B cell (primary cell): ENCODE data around the gene MC1R. TPM values are rescaled to one million over a fixed set of nuclear protein-coding genes. Genes with fewer than 3 reads are reported as not detected.
A peak's percentile ranks its signal among the peaks of the same experiment; 100 is the strongest.

ENCODE experiments used
- ATAC-seq: fragments of 200-7000 bp; cut with Tn5 transposase; one replicate; pipeline ENCODE4 v1.10.0; 2021; ENCODE audit warnings: low read depth, mild to moderate bottlenecking, moderate number of reproducible peaks, moderate library complexity
- CTCF ChIA-PET: fragments of 350-600 bp; sonication (Branson Sonifier 250); formaldehyde crosslinking; loops from one replicate; lab custom pipeline; 2021; ENCODE audit warnings: antibody characterized with exemption, inconsistent platforms; lab: Charles Lee
- POLR2A ChIA-PET: fragments of 350-600 bp; sonication (Branson Sonifier 250); formaldehyde crosslinking; loops from one replicate; lab custom pipeline; 2021; ENCODE audit warnings: antibody characterized with exemption; lab: Charles Lee
- DNase-seq: peaks from one replicate; pipeline ENCODE4 v3.0.0; 2013
- H2AFZ ChIP-seq: 2 replicates; pipeline ENCODE4 v1.6.1; 2012; ENCODE audit warnings: mild to moderate bottlenecking, low read depth, low read length; ENCODE audit not compliant: insufficient read depth, poor library complexity, severe bottlenecking
- H3K27ac ChIP-seq, 2 donors: 1 replicate in 1 of 2; 2 replicates in 1 of 2; pipeline ENCODE4 v1.5.1; 2012 to 2013; ENCODE audit warnings: low read length in 2 of 2, mild to moderate bottlenecking in 2 of 2, moderate library complexity in 1 of 2
- H3K27me3 ChIP-seq, 4 experiments: fragments of 200-600 bp in 1 of 4; sonication (generic) in 1 of 4; replicated peaks in 1 of 4; 1 replicate in 2 of 4; 2 replicates in 2 of 4; pipeline versions ENCODE4 v1.6.1 to v1.7.0; 2013 to 2016; ENCODE audit warnings: low read length in 3 of 4, mild to moderate bottlenecking in 2 of 4, mixed read lengths in 1 of 4, moderate library complexity in 1 of 4; ENCODE audit not compliant: insufficient read depth in 4 of 4, control insufficient read depth in 3 of 4; ENCODE audit errors: control extremely low read depth in 1 of 4
- H3K36me3 ChIP-seq, 2 experiments: replicated peaks in 1 of 2; 1 replicate in 1 of 2; 2 replicates in 1 of 2; pipeline versions ENCODE4 v1.6.1 to v1.7.1; 2013; ENCODE audit warnings: low read length in 1 of 2; ENCODE audit not compliant: insufficient read depth in 2 of 2, control insufficient read depth in 1 of 2; ENCODE audit errors: control extremely low read depth in 1 of 2, extremely low read depth in 1 of 2
- H3K4me1 ChIP-seq, 2 donors: fragments of 200-600 bp in 1 of 2; sonication (generic) in 1 of 2; 1 replicate in 1 of 2; 2 replicates in 1 of 2; pipeline versions ENCODE4 v1.5.1 to v1.6.1; 2013 to 2017; ENCODE audit warnings: low read length in 2 of 2; ENCODE audit not compliant: control insufficient read depth in 2 of 2, insufficient read depth in 2 of 2
- H3K4me2 ChIP-seq: replicated peaks from 2 replicates; pipeline ENCODE3; 2012; ENCODE audit warnings: mild to moderate bottlenecking, low read depth, low read length; ENCODE audit not compliant: poor library complexity, severe bottlenecking
- H3K4me3 ChIP-seq, 5 experiments: fragments of 200-600 bp in 1 of 5; sonication (generic) in 1 of 5; 1 replicate in 3 of 5; 2 replicates in 2 of 5; pipeline versions ENCODE4 v1.5.1 to v1.7.0; 2011 to 2016; ENCODE audit warnings: low read length in 4 of 5, mild to moderate bottlenecking in 4 of 5, low read depth in 2 of 5, control low read depth in 1 of 5, moderate library complexity in 1 of 5; ENCODE audit not compliant: insufficient read depth in 1 of 5; ENCODE audit errors: control extremely low read depth in 1 of 5, extremely low read depth in 1 of 5
- H3K79me2 ChIP-seq: fragments of 200-600 bp; sonication (generic); one replicate; pipeline ENCODE4 v1.6.0; 2016; ENCODE audit warnings: low read length; ENCODE audit not compliant: control insufficient read depth, insufficient read depth
- H3K9ac ChIP-seq: fragments of 200-600 bp; sonication (generic); 2 replicates; pipeline ENCODE4 v1.6.1; 2017; ENCODE audit warnings: mild to moderate bottlenecking, low read length, moderate library complexity
- H3K9me3 ChIP-seq, 3 donors: one replicate each; pipeline versions ENCODE4 v1.6.1 to v1.7.1; 2013; ENCODE audit warnings: low read length in 2 of 3; ENCODE audit not compliant: control insufficient read depth in 2 of 3, insufficient read depth in 1 of 3; ENCODE audit errors: control extremely low read depth in 1 of 3
- H4K20me1 ChIP-seq: 2 replicates; pipeline ENCODE4 v1.6.0; 2012; ENCODE audit warnings: mild to moderate bottlenecking, low read length; ENCODE audit not compliant: insufficient read depth, control insufficient read depth, poor library complexity, severe bottlenecking
- H3K27ac Mint-ChIP-seq: one replicate; pipeline ENCODE4 v1.8.0; 2021; ENCODE audit warnings: mixed read lengths
- H3K27me3 Mint-ChIP-seq: one replicate; pipeline ENCODE4 v1.8.0; 2021; ENCODE audit warnings: mixed read lengths
- H3K4me1 Mint-ChIP-seq: one replicate; pipeline ENCODE4 v1.8.0; 2021; ENCODE audit warnings: mixed read lengths
- H3K4me3 Mint-ChIP-seq: one replicate; pipeline ENCODE4 v1.8.0; 2021; ENCODE audit warnings: mixed read lengths
- H3K9me3 Mint-ChIP-seq: one replicate; pipeline ENCODE4 v1.8.0; 2022; ENCODE audit warnings: mixed read lengths; ENCODE audit not compliant: insufficient read depth
- EZH2 ChIP-seq: IDR thresholded peaks from 2 replicates; pipeline ENCODE4 v1.6.1; 2012; ENCODE audit warnings: borderline replicate concordance, low read depth, mild to moderate bottlenecking, moderate library complexity, low read length; ENCODE audit not compliant: insufficient read depth, poor library complexity, severe bottlenecking
- WGBS: methylation state at CpG from one replicate; pipeline ENCODE4 v1.1.5; 2013; ENCODE audit warnings: missing lambda C conversion rate; ENCODE audit not compliant: insufficient coverage; 5-methylcytosine and 5-hydroxymethylcytosine counted together
- intact Hi-C: fragments of 100-400 bp; cut with micrococcal nuclease; formaldehyde crosslinking; loops from one replicate; pipeline ENCODE4 v1.10.0; 2022
- polyA plus RNA-seq: library from polyadenylated mRNA; depleted of rRNA; stranded (reverse); fragments of >200 nt; gene quantifications from 2 replicates; pipeline ENCODE4 v1.2.3, GENCODE V29; 2012
- total RNA-seq, 2 donors: library from RNA; stranded (reverse); fragments of 120-200 nt in 1 of 2; gene quantifications; 1 replicate in 1 of 2; 2 replicates in 1 of 2; pipeline versions ENCODE4 v1.2.3 to v1.2.4, GENCODE V29; 2013 to 2022
- TF ChIP-seq, protein P1 (sequence below): fragments of 200-600 bp; IDR thresholded peaks from one replicate; pipeline ENCODE4 v1.8.0; 2022; ENCODE audit warnings: antibody characterized with exemption, mild to moderate bottlenecking

Gene MC1R
- total and polyA plus RNA-seq, 2 donors (not counting 1 experiment from before 2014, with no cell fraction given) = 13.2 to 15.2 TPM

DNA sequence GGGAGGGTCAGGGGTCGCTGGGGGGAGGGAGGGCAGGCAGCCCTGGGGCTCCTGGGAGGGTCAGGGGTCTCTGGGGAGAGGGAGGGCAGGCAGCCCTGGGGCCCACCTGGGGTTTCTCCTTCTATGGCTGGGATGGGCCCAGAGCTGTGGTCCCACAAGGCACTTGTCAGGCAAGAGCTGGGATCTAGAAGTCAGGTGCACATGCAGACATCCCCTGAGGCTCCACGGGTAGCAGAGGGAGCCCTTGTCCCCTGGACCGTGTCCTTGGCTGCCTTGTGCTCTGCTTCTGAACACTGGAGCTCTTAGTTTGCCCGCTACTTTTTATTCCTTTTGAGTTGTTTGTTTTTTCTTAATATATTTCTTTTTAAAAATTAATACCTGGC is 6.3 kb downstream of the MC1R start:
- no peaks in the 10 kb centered on the region for H3K36me3 ChIP-seq
- intact Hi-C loops = loop anchor here (10.0 kb wide), 1 partner anchor 90 kb away; the partner anchor contains the start of gene DBNDD1
- H3K79me2 ChIP-seq = no peaks in the 10 kb centered on the region
- H4K20me1 ChIP-seq = peaks cover 34% of the 10 kb centered on the region
- ChIA-PET POLR2A (no interaction called here), CTCF (interaction anchor here (1.3 kb wide), 1 partner anchor 15 kb away, joined by 6 read pairs; no protein-coding TSS in a partner anchor)
- DNase-seq (no peak), ATAC-seq (no peak)
- no peak overlapping the region for H3K27ac ChIP-seq
- TF ChIP-seq, protein P1, sequence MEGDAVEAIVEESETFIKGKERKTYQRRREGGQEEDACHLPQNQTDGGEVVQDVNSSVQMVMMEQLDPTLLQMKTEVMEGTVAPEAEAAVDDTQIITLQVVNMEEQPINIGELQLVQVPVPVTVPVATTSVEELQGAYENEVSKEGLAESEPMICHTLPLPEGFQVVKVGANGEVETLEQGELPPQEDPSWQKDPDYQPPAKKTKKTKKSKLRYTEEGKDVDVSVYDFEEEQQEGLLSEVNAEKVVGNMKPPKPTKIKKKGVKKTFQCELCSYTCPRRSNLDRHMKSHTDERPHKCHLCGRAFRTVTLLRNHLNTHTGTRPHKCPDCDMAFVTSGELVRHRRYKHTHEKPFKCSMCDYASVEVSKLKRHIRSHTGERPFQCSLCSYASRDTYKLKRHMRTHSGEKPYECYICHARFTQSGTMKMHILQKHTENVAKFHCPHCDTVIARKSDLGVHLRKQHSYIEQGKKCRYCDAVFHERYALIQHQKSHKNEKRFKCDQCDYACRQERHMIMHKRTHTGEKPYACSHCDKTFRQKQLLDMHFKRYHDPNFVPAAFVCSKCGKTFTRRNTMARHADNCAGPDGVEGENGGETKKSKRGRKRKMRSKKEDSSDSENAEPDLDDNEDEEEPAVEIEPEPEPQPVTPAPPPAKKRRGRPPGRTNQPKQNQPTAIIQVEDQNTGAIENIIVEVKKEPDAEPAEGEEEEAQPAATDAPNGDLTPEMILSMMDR = no peak
- H3K9me3 Mint-ChIP-seq = no peaks in the 10 kb centered on the region
- 0% methylated on average over 3 of the region's 4 CpGs for WGBS
- H3K9ac ChIP-seq = no peak overlapping the region
- peaks cover 51 to 54% of the 10 kb centered on the region in 2 donors for H3K4me1 ChIP-seq
- H2AFZ ChIP-seq = no peak overlapping the region
- peaks cover 0 to 59% (median 0%) of the 10 kb centered on the region in 3 donors for H3K9me3 ChIP-seq
- H3K27me3 ChIP-seq = peaks cover 0 to 82% (median 41%) of the 10 kb centered on the region in 4 experiments
- H3K27me3 Mint-ChIP-seq = peaks cover 21% of the 10 kb centered on the region
- H3K27ac Mint-ChIP-seq = no peak overlapping the region
- peak overlapping the region; percentile 93 for H3K4me2 ChIP-seq
- no peak overlapping the region for H3K4me3 ChIP-seq
- H3K4me1 Mint-ChIP-seq = peaks cover 37% of the 10 kb centered on the region
- H3K4me3 Mint-ChIP-seq = peak overlapping the region; percentile 32

DNA sequence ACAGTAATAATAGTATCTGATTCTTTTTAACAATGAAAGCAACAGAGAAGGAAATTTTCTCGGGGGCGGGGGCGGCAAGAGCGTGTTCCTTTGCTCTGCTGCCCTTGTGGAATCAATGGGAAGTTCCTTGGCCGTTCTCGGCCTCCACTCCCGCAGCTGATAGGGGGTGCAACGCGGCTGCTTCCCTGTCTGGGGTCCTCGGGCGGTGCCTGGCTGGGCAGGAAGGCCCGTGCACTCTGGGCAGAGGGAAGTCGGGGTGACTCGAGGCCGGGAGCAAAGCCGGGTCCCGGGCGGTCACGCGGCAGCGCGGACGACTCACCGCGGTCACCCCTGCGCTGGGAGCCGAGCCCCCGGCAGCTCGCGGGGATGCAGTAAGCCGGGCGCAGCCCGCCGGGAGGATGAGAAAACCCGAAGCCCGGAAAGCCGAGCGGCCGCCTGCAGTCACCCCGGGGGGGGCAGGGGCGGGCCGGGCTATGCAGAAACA is 7.0 kb downstream of the MC1R start:
- Histone ChIP-seq H3K27ac (no peak overlapping the region), H3K9ac (peak overlapping the region; percentile 29), H3K4me3 (peak overlapping the region in 3 of 5 experiments; percentile 15 to 39 (median 36)), H3K27me3 (peaks cover 0 to 77% (median 38%) of the 10 kb centered on the region in 4 experiments), H3K4me2 (peak overlapping the region; percentile 80), H3K79me2 (no peaks in the 10 kb centered on the region), H3K9me3 (peaks cover 0 to 54% (median 0%) of the 10 kb centered on the region in 3 donors), H2AFZ (no peak overlapping the region), H3K36me3 (no peaks in the 10 kb centered on the region), H3K4me1 (peaks cover 50 to 51% of the 10 kb centered on the region in 2 donors), H4K20me1 (peaks cover 34% of the 10 kb centered on the region)
- DNase-seq = no peak
- no peak for TF ChIP-seq EZH2
- TF ChIP-seq, protein P1 = no peak
- H3K27ac Mint-ChIP-seq = no peak overlapping the region
- H3K4me3 Mint-ChIP-seq = peak overlapping the region; percentile 19
- no peaks in the 10 kb centered on the region for H3K9me3 Mint-ChIP-seq
- intact Hi-C loops = loop anchor here (10.0 kb wide), 1 partner anchor 89 kb away; the partner anchor contains the start of gene DBNDD1
- ChIA-PET POLR2A (interaction anchor here (0.7 kb wide), 1 partner anchor 14 kb away, joined by 5 read pairs; no protein-coding TSS in a partner anchor), CTCF (no interaction called here)
- H3K27me3 Mint-ChIP-seq = peaks cover 19% of the 10 kb centered on the region
- H3K4me1 Mint-ChIP-seq = peaks cover 37% of the 10 kb centered on the region
- WGBS = 2% methylated on average over 42 of the region's 42 CpGs
- ATAC-seq = no peak
